GM18519 (cell line): ENCODE results near the gene JMJD8.

Experiments
- ATAC-seq: cut with Tn5 transposase; IDR thresholded peaks from one replicate; pipeline ENCODE4 v1.9.1; 2021; ENCODE audit warnings: mild to moderate bottlenecking, moderate library complexity; ENCODE audit not compliant: unreplicated experiment, low FRiP score

JMJD8 gene

DNA sequence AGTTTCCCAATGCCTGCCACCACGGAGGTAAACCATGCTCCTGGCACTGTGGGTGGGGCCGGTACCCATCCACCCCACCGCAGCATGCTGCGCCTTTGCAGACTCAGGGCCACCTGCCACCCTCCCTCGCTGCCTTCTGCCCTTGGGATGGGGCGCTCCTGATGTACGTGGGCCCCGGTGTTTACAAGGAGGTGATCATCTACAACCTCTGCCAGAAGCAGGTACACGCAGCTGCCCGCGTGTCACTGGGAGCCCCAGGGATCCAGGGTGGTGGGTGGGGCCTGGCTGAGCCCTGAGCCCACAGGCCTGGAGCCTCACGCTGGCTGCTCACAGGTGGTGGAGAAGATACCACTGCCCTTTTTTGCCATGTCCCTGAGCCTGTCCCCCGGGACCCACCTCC lies 17.6 kb downstream of the JMJD8 start:
- no peak for ATAC-seq

GRCh38 chr16:662597-662996 lies 21.5 kb downstream of the JMJD8 start:
- no peak for ATAC-seq

- no peak for ATAC-seq
Observed at GRCh38 chr16:662095-662494, 22.0 kb downstream of the JMJD8 start.

DNA sequence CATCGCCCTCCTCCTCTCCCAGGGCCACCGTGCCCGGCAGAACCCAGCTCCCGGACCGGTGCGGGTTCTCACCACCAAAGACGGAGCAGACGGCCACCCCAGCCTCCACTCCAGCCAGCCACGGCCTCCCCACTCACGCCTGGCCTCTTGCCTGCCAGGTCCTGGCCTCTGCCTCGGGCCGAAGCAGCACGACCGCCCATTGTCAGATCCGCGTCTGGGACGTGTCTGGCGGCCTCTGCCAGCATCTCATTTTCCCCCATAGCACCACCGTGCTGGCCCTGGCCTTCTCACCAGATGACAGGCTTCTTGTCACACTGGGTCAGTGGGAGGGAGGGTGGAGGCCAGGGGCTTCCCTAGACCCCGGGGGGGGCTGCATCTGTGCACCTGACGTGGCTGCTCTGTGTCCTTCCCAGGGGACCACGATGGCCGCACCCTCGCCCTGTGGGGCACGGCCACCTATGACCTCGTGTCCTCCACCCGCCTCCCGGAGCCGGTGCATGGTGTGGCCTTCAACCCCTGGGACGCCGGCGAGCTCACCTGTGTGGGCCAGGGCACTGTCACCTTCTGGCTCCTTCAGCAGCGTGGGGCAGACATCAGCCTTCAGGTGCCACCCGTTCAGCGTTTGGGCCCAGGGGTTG lies 22.8 kb downstream of the JMJD8 start:
- ATAC-seq: no peak

GRCh38 chr16:660459-661183 lies 23.5 kb downstream of the JMJD8 start:
- no peak for ATAC-seq

DNA sequence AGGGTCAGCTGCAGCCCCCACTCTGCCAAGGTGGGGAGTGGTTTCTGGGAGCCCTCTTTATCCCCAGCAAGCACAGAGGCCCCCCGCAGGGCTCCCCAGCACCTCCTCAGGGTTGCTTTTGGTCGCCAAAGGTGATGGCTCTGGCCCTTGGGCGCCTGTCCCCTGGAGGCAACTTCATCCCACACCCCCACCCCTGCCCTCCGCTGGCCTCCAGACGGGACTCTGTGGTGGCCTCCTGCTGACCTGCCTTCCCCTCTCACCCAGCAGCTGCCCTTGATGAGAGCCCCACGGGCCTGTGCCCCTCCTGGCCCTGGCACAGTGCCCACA lies 24.0 kb downstream of the JMJD8 start:
- ATAC-seq: no peak

GRCh38 chr16:659618-660017 lies 24.5 kb downstream of the JMJD8 start:
- ATAC-seq: no peak

DNA sequence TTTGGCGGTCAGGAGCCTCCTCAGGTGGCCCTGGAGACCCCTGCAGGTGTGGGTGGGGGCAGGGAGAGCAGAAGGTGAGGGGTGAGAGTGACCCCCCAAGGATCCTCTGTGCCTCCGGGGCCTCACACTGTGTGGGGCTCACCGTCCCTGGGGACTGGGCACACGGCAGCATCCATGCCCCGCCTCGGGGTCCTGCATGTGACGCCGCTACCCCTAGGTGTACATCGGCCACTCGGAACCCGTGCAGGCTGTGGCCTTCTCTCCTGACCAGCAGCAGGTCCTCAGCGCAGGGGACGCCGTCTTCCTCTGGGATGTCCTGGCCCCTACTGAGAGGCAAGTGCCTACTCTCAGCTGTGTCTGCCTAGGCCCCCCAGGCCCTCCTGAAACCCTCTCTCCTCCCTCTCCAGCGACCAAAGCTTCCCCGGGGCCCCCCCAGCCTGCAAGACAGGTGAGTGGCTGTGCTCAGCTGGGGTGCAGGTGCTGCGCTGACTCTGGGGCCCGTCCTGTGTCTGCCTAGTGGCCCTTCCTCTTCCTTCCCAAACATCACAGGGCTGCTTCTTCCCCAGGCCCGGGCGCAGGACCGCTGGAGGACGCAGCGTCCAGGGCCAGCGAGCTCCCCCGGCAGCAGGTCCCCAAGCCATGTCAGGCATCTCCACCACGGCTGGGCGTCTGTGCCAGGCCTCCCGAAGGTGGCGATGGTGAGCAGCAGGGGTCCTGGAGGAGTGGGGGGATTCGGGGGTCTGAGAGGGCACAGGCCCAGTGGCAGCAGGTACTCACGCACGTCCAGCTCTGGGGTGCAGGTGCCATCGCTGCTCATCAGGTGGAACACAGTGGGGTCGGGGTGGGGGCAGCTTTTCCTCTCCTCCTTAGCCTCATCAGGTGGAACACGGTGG lies 25.2 kb downstream of the JMJD8 start:
- no peak for ATAC-seq

DNA sequence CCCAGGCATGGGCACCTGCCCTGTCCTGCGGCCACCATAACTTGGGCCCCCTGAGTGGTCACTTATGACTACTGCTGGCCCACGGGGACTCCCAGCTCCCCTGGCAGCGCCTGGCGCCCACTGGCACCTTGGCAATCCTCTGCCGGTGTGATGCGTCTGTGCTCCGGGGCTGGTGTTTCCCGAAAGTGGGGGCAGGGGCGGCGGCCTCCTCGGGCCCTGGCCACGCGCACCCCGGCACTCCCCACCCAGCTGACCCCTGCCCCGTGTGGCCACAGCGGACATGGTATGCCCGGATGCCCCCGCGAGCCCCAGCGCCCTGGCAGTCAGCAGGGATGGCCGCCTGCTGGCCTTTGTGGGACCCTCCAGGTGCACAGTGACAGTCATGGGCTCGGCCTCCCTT lies 26.6 kb downstream of the JMJD8 start:
- ATAC-seq: no peak

DNA sequence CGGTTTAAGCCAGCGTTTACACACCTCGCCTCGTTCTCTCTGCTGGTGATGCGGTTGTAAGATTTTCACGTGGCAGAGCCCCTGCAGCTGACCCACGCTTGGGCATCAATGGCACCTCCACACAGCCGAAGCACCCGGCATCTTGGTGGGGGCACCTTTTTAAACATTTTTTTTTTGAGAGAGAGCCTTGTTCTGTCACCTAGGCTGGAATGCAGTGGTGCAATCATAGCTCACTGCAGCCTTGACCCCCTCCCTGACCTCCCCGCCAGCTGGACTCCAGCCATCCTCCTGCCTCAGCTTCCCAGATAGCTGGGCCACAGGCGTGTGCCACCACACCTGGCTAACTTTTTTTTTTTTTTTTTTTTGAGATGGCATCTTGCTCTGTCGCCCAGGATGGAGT lies 30.1 kb downstream of the JMJD8 start:
- no peak for ATAC-seq

DNA sequence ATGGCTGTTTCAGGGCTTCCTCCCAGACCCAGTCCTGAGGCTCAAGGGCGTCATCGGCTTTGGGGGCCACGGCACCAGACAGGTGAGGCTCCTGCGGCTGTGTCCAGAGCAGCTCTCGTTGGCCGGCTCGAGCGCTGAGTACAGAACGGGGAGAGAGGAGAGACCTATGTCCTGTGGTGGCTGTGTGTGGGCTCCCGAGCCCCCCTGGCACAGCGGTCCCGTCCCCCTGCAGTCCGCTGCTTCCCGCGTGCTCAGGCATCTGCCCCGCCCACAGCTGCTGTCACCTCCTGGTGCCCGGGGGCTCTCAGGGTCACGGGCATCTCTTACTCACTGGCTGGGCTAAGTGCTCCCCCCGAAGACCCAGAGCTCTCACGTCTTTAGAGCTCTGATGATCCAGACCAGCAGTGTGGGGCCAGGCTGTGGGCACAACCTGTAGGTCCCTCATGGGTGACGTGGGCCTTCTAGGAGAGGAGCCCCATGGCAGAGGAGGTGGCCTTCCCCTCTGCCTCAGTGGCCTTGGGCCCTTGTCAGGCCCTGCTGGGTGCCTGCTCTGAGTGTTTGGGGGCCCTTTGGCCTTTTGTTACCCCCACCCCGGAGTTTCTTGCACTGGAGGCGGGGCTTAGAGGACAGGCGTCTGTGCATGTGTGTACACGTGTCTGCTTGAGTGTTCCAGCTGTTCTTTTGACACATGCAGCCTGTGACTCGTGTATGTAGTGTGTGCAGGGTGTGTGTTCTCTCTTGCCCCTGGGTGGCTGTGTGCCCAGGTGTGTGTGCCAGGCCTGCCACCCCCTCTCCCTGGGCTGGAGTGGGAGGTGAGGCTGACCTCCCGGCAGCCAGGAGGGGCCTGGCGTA lies 31.5 kb downstream of the JMJD8 start:
- no peak for ATAC-seq

DNA sequence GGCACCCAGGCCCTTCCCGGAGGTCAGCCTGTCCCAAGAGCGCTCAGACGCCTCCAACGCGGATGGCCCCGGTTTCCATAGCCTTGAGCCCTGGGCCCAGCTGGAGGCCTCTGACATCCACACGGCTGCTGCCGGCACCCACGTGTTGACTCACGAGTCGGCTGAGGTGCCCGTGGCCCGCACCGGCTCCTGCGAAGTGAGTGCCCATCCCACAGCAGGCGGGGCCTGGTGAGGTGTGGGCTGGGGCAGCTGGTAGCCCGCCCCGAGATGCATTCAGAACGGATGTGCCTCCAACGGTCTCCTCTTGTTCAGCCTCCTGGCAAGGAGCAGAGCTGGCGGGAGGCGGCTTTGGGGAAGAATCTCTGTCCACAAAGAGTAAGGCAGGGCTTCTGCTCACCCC lies 32.3 kb downstream of the JMJD8 start:
- ATAC-seq: no peak

- peak; percentile 7 for ATAC-seq
Observed at GRCh38 chr16:649631-650030, 34.5 kb downstream of the JMJD8 start.

DNA sequence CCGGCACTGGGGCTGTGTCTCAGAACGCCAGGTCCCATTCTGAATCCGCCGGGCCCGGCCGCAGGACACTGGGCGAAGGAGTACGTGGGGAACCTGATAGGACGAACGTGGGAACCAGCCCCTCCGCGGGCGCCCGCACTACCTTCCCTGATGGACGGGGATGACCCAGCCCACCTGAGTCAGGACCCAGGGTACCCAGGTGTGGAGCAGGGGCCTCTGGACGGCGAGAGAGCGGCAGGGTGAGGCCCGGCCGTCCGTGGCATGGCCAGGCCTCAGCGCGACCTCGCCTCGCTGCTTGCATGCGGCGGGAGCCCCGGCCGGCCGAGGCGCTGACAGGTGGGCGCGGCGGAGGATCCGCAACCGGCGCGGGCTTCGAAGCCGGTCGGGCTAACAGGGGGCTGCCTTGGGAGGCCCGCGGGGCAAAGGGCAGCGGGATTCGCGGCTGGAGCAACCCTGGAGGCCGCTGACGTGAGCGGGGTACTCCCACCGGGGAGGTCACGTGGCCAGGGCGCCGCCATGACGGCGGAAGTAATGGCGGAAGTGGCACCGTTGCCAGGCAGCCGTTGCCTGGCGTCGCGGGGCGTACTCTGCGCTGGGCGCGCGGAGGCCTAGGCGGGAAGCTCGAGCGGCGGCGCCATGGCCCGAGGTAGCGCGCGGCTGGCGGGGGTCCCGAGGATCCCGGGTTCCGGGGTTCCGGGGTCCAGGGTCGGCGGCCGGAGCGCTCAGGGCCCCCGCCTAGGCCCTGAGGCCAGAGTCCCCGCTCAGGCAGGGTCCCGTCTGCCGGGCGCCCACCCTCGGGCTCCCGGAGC lies 35.1 kb downstream of the JMJD8 start, which contains the start of gene WDR90:
Gene WDR90, plus strand, starts transcription at position 585 of the 809 bp plus-strand sequence. Its CDS starts 52 bp downstream, at position 637.
- peak; percentile 62 for ATAC-seq

- no peak for ATAC-seq
Observed at GRCh38 chr16:648071-648780, 35.9 kb downstream of the JMJD8 start.

GRCh38 chr16:647173-647902 lies 36.8 kb downstream of the JMJD8 start:
- no peak for ATAC-seq

GRCh38 chr16:646679-647172 lies 37.4 kb downstream of the JMJD8 start:
- no peak for ATAC-seq
